ENCODE results near the gene PCDHA8. TPM values are rescaled to one million over a fixed set of nuclear protein-coding genes. Genes with fewer than 3 reads are reported as not detected.
"Not testable (repeated sequence)": the region's sequence is repeated elsewhere in the genome, so short reads cannot be mapped to it uniquely, and the experiment has no call there.

Gene PCDHA8
- total and polyA plus RNA-seq, 7 donors = 0.01 to 0.12 TPM; not detected in 5

GRCh38 chr5:140796718-140797095 is 44.3 kb upstream of the PCDHA8 start:
- H3K27ac ChIP-seq = no peak overlapping the region
- H3K4me3 ChIP-seq = no peak overlapping the region
- no peaks in the 10 kb centered on the region for H3K36me3 ChIP-seq (ENCODE audit: insufficient read depth in 1 of 2, low read depth in 1 of 2)
- 47 to 56% (median 54%) methylated on average over 38 to 39 of the region's 39 CpGs for WGBS, 3 donors
- ATAC-seq (no peak), DNase-seq (no peak)
- intact Hi-C loops (cut with DNase I) = no loop called here
- peaks cover 8% of the 10 kb centered on the region for H3K9me3 ChIP-seq
- TF ChIP-seq, protein P1, sequence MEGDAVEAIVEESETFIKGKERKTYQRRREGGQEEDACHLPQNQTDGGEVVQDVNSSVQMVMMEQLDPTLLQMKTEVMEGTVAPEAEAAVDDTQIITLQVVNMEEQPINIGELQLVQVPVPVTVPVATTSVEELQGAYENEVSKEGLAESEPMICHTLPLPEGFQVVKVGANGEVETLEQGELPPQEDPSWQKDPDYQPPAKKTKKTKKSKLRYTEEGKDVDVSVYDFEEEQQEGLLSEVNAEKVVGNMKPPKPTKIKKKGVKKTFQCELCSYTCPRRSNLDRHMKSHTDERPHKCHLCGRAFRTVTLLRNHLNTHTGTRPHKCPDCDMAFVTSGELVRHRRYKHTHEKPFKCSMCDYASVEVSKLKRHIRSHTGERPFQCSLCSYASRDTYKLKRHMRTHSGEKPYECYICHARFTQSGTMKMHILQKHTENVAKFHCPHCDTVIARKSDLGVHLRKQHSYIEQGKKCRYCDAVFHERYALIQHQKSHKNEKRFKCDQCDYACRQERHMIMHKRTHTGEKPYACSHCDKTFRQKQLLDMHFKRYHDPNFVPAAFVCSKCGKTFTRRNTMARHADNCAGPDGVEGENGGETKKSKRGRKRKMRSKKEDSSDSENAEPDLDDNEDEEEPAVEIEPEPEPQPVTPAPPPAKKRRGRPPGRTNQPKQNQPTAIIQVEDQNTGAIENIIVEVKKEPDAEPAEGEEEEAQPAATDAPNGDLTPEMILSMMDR (IDR thresholded peaks at IDR 0.05) = no peak
- H3K27me3 ChIP-seq (ENCODE audit: insufficient read depth in 3 of 3, low read length in 2 of 3) = peaks cover 2 to 11% (median 7%) of the 10 kb centered on the region in 3 donors
- H3K4me1 ChIP-seq = no peaks in the 10 kb centered on the region

GRCh38 chr5:140800816-140801493 is 40.0 kb upstream of the PCDHA8 start, which contains the start of gene PCDHA3:
Gene PCDHA3, plus strand, starts transcription at chr5:140801057.
- Histone ChIP-seq H3K4me1 (no peaks in the 10 kb centered on the region), H3K27me3 (ENCODE audit: insufficient read depth in 3 of 3, low read length in 2 of 3) (peaks cover 0 to 14% (median 0%) of the 10 kb centered on the region in 3 donors), H3K27ac (no peak within 1 kb of the TSS), H3K4me3 (peak within 1 kb of the TSS; percentile 35), H3K9me3 (peaks cover 2% of the 10 kb centered on the region), H3K36me3 (ENCODE audit: insufficient read depth in 1 of 2, low read depth in 1 of 2) (no peaks in the 10 kb centered on the region)
- intact Hi-C loops (cut with DNase I) = no loop called here
- WGBS, 3 donors = 9 to 16% (median 14%) methylated on average over 29 of the region's 29 CpGs
- TF ChIP-seq, protein P1 (IDR thresholded peaks at IDR 0.05) = peak; percentile 21
- DNase-seq (no peak), ATAC-seq (no peak)

DNA sequence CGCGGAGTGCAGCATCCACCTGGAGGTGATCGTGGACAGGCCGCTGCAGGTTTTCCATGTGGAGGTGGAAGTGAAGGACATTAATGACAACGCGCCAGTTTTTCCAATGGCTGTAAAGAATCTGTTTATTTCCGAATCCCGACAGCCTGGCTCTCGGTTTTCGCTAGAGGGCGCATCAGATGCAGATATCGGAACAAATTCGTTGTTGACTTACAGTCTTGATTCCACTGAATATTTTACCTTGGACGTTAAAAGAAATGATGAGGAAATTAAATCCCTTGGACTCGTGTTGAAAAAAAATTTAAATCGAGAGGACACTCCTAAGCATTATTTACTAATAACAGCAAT is 39.5 kb upstream of the PCDHA8 start:
- Histone ChIP-seq H3K4me3 (peak overlapping the region; percentile 35), H3K36me3 (ENCODE audit: insufficient read depth in 1 of 2, low read depth in 1 of 2) (no peaks in the 10 kb centered on the region), H3K27ac (no peak overlapping the region), H3K9me3 (no peaks in the 10 kb centered on the region), H3K27me3 (ENCODE audit: insufficient read depth in 3 of 3, low read length in 2 of 3) (peaks cover 0 to 11% (median 0%) of the 10 kb centered on the region in 3 donors), H3K4me1 (no peaks in the 10 kb centered on the region)
- TF ChIP-seq, protein P1 (IDR thresholded peaks at IDR 0.05) = no peak
- intact Hi-C loops (cut with DNase I) = no loop called here
- WGBS, 3 donors = 10 to 13% (median 12%) methylated on average over 16 of the region's 16 CpGs
- ATAC-seq (no peak), DNase-seq (no peak)

DNA sequence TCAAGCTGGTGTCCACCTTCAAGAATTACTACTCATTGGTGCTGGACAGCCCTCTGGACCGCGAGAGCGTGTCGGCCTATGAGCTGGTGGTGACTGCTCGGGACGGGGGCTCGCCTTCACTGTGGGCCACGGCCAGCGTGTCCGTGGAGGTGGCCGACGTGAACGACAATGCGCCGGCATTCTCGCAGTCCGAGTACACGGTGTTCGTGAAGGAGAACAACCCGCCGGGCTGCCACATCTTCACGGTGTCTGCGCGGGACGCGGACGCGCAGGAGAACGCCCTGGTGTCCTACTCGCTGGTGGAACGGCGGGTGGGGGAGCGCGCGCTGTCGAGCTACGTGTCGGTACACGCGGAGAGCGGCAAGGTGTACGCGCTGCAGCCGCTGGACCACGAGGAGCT is 38.6 kb upstream of the PCDHA8 start:
- H3K4me3 ChIP-seq; intact Hi-C loops (cut with DNase I); H3K27me3 ChIP-seq (ENCODE audit: insufficient read depth in 3 of 3, low read length in 2 of 3); H3K4me1 ChIP-seq; H3K36me3 ChIP-seq (ENCODE audit: insufficient read depth in 1 of 2, low read depth in 1 of 2); H3K27ac ChIP-seq; ATAC-seq; H3K9me3 ChIP-seq; DNase-seq: not testable (repeated sequence)
- 39 to 49% (median 39%) methylated on average over 45 of the region's 45 CpGs for WGBS, 3 donors

- no peaks in the 10 kb centered on the region for H3K9me3 ChIP-seq
- H3K4me1 ChIP-seq = no peaks in the 10 kb centered on the region
- ATAC-seq = no peak
- no peaks in the 10 kb centered on the region for H3K36me3 ChIP-seq (ENCODE audit: insufficient read depth in 1 of 2, low read depth in 1 of 2)
- peaks cover 0 to 9% (median 4%) of the 10 kb centered on the region in 3 donors for H3K27me3 ChIP-seq (ENCODE audit: insufficient read depth in 3 of 3, low read length in 2 of 3)
- H3K4me3 ChIP-seq = no peak overlapping the region
- 33 to 45% (median 36%) methylated on average over 50 to 53 of the region's 53 CpGs for WGBS, 3 donors
- TF ChIP-seq, protein P1 (IDR thresholded peaks at IDR 0.05) = no peak
- no peak overlapping the region for H3K27ac ChIP-seq
- no peak for DNase-seq
- intact Hi-C loops (cut with DNase I) = no loop called here
These were observed 38.2 kb upstream of the PCDHA8 start for GRCh38 chr5:140802781-140803271.

All from psoas muscle (tissue), 8 donors.